Measurements from ENCODE around the gene U2AF1L4.

U2AF1L4 gene

GRCh38 chr19:35704218-35704617 is 41.0 kb downstream of the U2AF1L4 start, which contains the start of gene ZBTB32:
ZBTB32 (plus strand) TSS chr19:35704558; CDS start chr19:35714627, 10,069 bp downstream.
- peak; percentile 0 for DNase-seq

GRCh38 chr19:35703343-35703742 is 41.9 kb downstream of the U2AF1L4 start:
- no peak for DNase-seq

DNA sequence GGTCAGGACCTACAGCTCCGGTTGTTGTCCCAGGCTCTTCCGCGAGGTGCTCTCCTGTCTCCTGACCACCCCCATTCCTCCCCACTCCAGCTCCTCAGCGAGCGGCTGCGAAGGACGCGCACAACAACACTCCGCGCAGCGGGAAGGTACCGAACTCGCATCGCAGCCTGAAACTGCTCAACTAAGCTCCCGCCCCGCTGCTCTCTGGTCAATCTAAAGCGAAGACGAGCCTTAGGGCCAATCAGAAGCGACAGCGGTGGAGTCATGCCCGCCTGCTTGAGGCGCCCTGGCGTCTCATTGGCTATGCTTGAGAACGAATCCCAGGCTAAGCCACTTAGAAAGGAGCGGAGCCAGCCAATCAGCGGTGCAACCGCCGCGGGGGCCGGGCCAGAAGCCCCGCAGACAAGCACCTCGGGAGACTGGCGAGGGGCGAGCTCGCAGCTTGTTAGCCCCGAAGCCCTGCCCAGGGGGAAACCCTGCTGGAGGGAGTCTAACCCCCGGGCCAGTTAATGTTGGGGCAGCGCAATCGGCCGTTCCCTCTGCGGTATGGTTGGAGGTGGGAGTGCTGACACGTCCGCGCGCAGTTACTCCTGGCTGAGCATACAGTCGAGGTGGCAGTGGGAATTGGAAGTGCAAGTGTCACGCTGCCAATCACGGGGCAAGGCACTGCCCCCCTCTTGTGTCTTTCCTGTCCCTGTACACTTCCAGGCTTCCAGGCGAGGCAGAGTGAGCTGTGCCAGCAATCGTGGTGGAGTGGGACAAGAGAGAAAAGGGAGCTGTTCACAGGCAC is 42.8 kb downstream of the U2AF1L4 start:
- DNase-seq: peak; percentile 96

GRCh38 chr19:35696835-35697234 is 48.4 kb downstream of the U2AF1L4 start:
- no peak for DNase-seq

DNA sequence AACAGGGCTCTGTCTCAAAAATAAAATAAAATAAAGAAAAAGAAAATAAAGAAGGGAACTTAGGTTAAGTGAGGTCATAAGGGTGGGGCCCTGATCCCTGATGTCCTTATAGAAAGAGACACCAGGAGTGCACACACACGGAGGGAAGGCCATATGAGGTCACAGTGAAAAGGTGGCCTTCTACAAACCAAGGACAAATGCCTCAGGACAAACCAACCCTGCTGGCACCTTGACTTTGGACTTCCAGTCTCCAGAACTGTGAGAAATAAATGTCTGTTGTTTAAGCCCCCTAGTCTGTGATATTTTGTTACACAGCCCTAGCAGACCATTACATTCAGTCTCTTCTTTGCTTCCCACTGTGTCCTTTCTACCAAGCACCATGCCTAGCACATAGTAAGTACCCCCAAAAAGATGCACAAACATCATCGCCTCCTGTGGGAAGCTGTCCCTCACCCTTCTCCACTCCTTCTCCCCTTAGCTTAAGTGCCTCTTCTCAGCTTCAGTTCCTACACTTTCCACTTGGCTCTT is 49.3 kb downstream of the U2AF1L4 start:
- no peak for DNase-seq

DNA sequence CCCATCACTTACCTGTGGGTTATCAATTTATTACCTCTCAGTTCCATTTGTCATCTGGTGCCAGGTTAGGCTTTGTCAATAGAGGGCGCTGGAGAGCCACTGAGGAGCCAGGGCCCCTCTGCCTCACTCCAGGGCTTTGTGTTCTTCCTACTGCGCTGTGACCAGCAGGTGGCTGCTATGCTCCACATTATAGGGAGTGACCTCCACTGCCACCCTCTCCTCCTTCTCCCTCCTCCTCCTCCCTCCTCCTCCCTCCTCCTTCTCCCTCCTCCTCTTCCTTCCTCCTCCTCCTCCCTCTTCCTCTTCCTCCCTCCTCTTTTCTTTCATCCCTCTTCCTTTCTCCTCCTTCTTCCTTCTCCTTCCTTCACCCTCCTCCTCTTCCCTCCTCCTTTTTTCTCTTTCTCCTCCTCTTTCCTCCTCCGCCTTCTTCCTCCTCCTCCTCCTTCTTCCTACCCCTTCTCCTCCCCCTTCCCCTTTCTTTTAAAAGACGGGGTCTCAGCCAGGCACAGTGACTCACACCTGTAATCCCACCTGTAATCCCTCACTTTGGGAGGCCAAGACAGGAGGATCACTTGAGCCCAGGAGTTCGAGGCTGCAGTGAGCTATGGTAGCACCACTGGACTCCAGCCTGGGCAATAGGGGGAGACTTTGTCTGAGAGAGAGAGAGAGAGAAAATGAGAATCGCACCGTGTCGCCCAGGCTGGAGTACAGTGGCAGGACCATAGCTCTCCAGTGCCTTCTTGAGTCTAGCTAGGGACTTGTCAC is 51.2 kb downstream of the U2AF1L4 start:
- peak; percentile 89 for DNase-seq

DNA sequence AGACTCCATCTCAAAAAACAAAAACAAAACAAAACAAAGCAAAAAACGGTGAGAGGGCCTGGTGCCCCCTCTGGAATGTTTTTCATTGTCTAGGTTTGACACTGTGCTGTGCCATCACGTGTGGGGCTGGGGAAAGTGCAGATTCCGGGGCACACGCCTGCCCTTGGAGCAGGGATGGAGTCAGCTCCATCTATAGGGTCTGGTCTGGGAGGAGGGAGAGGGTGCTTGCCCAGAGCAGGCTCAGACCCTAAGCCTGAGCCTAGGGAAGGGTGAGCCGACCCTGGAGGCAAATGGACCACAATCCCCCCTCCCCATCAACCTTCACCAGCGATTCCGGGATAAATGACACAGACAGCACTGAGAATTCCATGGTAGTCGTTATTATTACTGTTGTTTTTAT is 51.8 kb downstream of the U2AF1L4 start:
- DNase-seq: no peak

Data from kidney glomerular epithelial cell (primary cell).